Calu3 (cell line): ENCODE measurements around the gene GIN1. TPM values are rescaled to one million over a fixed set of nuclear protein-coding genes. Genes with fewer than 3 reads are reported as not detected.

Source experiments
- BruUV-seq: library from RNA; stranded (reverse); fragments of 400-500 nt; replicated peaks from 2 replicates; lab custom pipeline; 2021; lab: Mats Ljungman, UMichigan
- CTCF ChIA-PET: fragments of 300-600 bp; sonication (Branson Sonifier 250); formaldehyde crosslinking; loops from one replicate; lab custom pipeline; 2022; ENCODE audit warnings: antibody characterized with exemption; lab: Charles Lee
- DNase-seq: peaks from one replicate; pipeline ENCODE4 v3.0.0; 2022
- H3K27ac Mint-ChIP-seq: one replicate; pipeline ENCODE4 v1.8.0; 2022; ENCODE audit warnings: mixed read lengths; ENCODE audit not compliant: unreplicated experiment
- H3K27me3 Mint-ChIP-seq: one replicate; pipeline ENCODE4 v1.8.0; 2022; ENCODE audit warnings: mixed read lengths; ENCODE audit not compliant: unreplicated experiment
- H3K36me3 Mint-ChIP-seq: one replicate; pipeline ENCODE4 v1.8.0; 2022; ENCODE audit warnings: mild to moderate bottlenecking, moderate library complexity, mixed read lengths; ENCODE audit not compliant: insufficient read depth, unreplicated experiment
- H3K4me1 Mint-ChIP-seq: one replicate; pipeline ENCODE4 v1.8.0; 2022; ENCODE audit warnings: mild to moderate bottlenecking, low read depth, mixed read lengths; ENCODE audit not compliant: unreplicated experiment
- H3K4me3 Mint-ChIP-seq: one replicate; pipeline ENCODE4 v1.8.0; 2022; ENCODE audit warnings: mild to moderate bottlenecking, low read depth, moderate library complexity, mixed read lengths; ENCODE audit not compliant: unreplicated experiment
- H3K9me3 Mint-ChIP-seq: one replicate; pipeline ENCODE4 v1.8.0; 2022; ENCODE audit warnings: low read depth, mixed read lengths; ENCODE audit not compliant: unreplicated experiment
- intact Hi-C: fragments of 100-400 bp; cut with micrococcal nuclease; formaldehyde crosslinking; loops from one replicate; pipeline ENCODE4 v1.10.0; 2022; ENCODE audit not compliant: unreplicated experiment
- total RNA-seq: library from RNA; stranded (reverse); gene quantifications from 2 replicates; pipeline ENCODE4 v1.2.3, GENCODE V29; 2022
- TF ChIP-seq, protein P1 (sequence below): fragments of 200-600 bp; IDR thresholded peaks from one replicate; pipeline ENCODE4 v1.8.0; 2022; ENCODE audit warnings: antibody characterized with exemption; ENCODE audit not compliant: unreplicated experiment

Gene GIN1
- total RNA-seq, 1 experiment from 2014 or later = 12.0 TPM

GRCh38 chr5:103117471-103117991, 2.4 kb downstream of the GIN1 start:
- CTCF ChIA-PET = no interaction called here
- no peaks in the 10 kb centered on the region for H3K27me3 Mint-ChIP-seq

GRCh38 chr5:103114440-103114839, 5.5 kb downstream of the GIN1 start:
- intact Hi-C loops = no loop called here
- Mint-ChIP-seq H3K27me3 (no peaks in the 10 kb centered on the region), H3K4me1 (no peaks in the 10 kb centered on the region), H3K36me3 (peaks cover 6% of the 10 kb centered on the region), H3K4me3 (no peak overlapping the region), H3K9me3 (no peaks in the 10 kb centered on the region), H3K27ac (no peak overlapping the region)
- TF ChIP-seq, protein P1, sequence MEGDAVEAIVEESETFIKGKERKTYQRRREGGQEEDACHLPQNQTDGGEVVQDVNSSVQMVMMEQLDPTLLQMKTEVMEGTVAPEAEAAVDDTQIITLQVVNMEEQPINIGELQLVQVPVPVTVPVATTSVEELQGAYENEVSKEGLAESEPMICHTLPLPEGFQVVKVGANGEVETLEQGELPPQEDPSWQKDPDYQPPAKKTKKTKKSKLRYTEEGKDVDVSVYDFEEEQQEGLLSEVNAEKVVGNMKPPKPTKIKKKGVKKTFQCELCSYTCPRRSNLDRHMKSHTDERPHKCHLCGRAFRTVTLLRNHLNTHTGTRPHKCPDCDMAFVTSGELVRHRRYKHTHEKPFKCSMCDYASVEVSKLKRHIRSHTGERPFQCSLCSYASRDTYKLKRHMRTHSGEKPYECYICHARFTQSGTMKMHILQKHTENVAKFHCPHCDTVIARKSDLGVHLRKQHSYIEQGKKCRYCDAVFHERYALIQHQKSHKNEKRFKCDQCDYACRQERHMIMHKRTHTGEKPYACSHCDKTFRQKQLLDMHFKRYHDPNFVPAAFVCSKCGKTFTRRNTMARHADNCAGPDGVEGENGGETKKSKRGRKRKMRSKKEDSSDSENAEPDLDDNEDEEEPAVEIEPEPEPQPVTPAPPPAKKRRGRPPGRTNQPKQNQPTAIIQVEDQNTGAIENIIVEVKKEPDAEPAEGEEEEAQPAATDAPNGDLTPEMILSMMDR = no peak
- CTCF ChIA-PET = no interaction called here
- BruUV-seq = no TSS peak
- no peak for DNase-seq

More at GRCh38 chr5:103117471-103117991, 2.4 kb downstream of the GIN1 start:
- no peak overlapping the region for H3K4me3 Mint-ChIP-seq
- BruUV-seq = no TSS peak
- TF ChIP-seq, protein P1 = no peak
- no peak overlapping the region for H3K27ac Mint-ChIP-seq
- H3K36me3 Mint-ChIP-seq = peaks cover 27% of the 10 kb centered on the region
- H3K4me1 Mint-ChIP-seq = peaks cover 16% of the 10 kb centered on the region
- DNase-seq = no peak
- intact Hi-C loops = no loop called here
- H3K9me3 Mint-ChIP-seq = no peaks in the 10 kb centered on the region

- no peaks in the 10 kb centered on the region for H3K4me1 Mint-ChIP-seq
- TF ChIP-seq, protein P1 = no peak
- H3K36me3 Mint-ChIP-seq = no peaks in the 10 kb centered on the region
- no peak overlapping the region for H3K27ac Mint-ChIP-seq
- CTCF ChIA-PET = interaction anchor here (1.5 kb wide), 1 partner anchor 16 kb away, joined by 3 read pairs; no protein-coding TSS in a partner anchor
- no peak overlapping the region for H3K4me3 Mint-ChIP-seq
- no peaks in the 10 kb centered on the region for H3K27me3 Mint-ChIP-seq
- DNase-seq = no peak
- H3K9me3 Mint-ChIP-seq = no peaks in the 10 kb centered on the region
- intact Hi-C loops = no loop called here
- no TSS peak for BruUV-seq
These were observed 7.0 kb downstream of the GIN1 start for GRCh38 chr5:103112910-103113309.

DNA sequence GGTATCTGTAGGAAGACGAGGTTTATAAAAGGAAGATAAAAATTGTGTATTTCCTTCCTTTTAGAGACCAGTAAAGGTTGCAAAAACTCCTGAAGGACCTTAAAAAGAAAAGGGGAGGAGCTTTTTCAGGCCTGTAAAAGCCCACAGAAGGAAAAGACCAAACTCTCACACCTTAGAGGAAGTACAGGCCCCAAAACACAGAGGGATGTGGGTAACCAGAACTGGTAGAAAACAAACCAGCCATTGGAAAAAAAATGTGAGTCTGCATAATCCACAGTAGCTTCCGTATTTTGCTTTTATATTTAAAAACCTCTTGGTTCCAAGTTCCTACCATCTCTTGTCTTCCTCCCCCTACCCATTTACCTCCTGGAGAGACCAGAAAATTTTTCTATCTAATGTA, 8.5 kb downstream of the GIN1 start:
- H3K27ac Mint-ChIP-seq = no peak overlapping the region
- H3K36me3 Mint-ChIP-seq = no peaks in the 10 kb centered on the region
- DNase-seq = no peak
- no peaks in the 10 kb centered on the region for H3K9me3 Mint-ChIP-seq
- H3K4me3 Mint-ChIP-seq = no peak overlapping the region
- no TSS peak for BruUV-seq
- TF ChIP-seq, protein P1 = no peak
- H3K4me1 Mint-ChIP-seq = no peaks in the 10 kb centered on the region
- H3K27me3 Mint-ChIP-seq = no peaks in the 10 kb centered on the region
- intact Hi-C loops = no loop called here
- CTCF ChIA-PET = interaction anchor here (1.5 kb wide), 1 partner anchor 15 kb away, joined by 3 read pairs; no protein-coding TSS in a partner anchor
